DMS 273 (cell line): ENCODE results near the gene CDH19.

Source experiments
- DNase-seq: peaks from one replicate; lab custom pipeline; 2025; ENCODE audit not compliant: unreplicated experiment; lab: John Stamatoyannopoulos, UW

CDH19 gene

GRCh38 chr18:66457245-66457644, 146.6 kb downstream of the CDH19 start:
- no peak for DNase-seq
